Progenitor cell of endocrine pancreas (in vitro differentiated cells): ENCODE results near the gene TMEM101. TPM values are rescaled to one million over a fixed set of nuclear protein-coding genes. Genes with fewer than 3 reads are reported as not detected.
A peak's percentile ranks its signal among the peaks of the same experiment; 100 is the strongest.

ENCODE experiments used
- DNase-seq: peaks from one replicate; pipeline ENCODE4 v3.0.0; 2021; ENCODE audit warnings: low spot score; ENCODE audit not compliant: unreplicated experiment
- H3K27ac Mint-ChIP-seq: 2 replicates; pipeline ENCODE4 v1.8.0; 2021; ENCODE audit warnings: mild to moderate bottlenecking, moderate library complexity, mixed read lengths
- H3K27me3 Mint-ChIP-seq: 2 replicates; pipeline ENCODE4 v1.8.0; 2021; ENCODE audit warnings: mixed read lengths
- H3K36me3 Mint-ChIP-seq: 2 replicates; pipeline ENCODE4 v1.8.0; 2022; ENCODE audit warnings: mixed read lengths; ENCODE audit not compliant: insufficient read depth
- H3K4me1 Mint-ChIP-seq: 2 replicates; pipeline ENCODE4 v1.8.0; 2021; ENCODE audit warnings: low read depth, mixed read lengths
- H3K4me3 Mint-ChIP-seq: 2 replicates; pipeline ENCODE4 v1.8.0; 2021; ENCODE audit warnings: low read depth, mild to moderate bottlenecking, moderate library complexity, mixed read lengths
- H3K9me3 Mint-ChIP-seq: 2 replicates; pipeline ENCODE4 v1.8.0; 2021; ENCODE audit warnings: low read depth, mixed read lengths
- CTCF ChIP-seq: fragments of 200-600 bp; sonication (generic); IDR thresholded peaks from one replicate; pipeline ENCODE4 v1.5.0; 2021; ENCODE audit warnings: antibody characterized with exemption, mild to moderate bottlenecking; ENCODE audit not compliant: unreplicated experiment
- long read RNA-seq: library from polyadenylated mRNA; unstranded; transcript quantifications from one replicate; pipeline ENCODE4 v2.0.0, GENCODE V29; 2020
- total RNA-seq: library from RNA; stranded (reverse); gene quantifications from 2 replicates; pipeline ENCODE4 v1.2.1, GENCODE V29; 2021

The TMEM101 gene
- total RNA-seq, result 27.5 and 28.9 TPM in 2 replicates
- long read RNA-seq, transcript TMEM101-201 (4 exons, 1,536 nt), result major isoform, 79 of 90 reads
- long read RNA-seq, partial matches to known transcripts, result 2 of 90 reads
- long read RNA-seq, other reads (novel, unspliced or antisense), result 5 of 90 reads

- Mint-ChIP-seq H3K4me1 (peaks cover 11% of the 10 kb centered on the region), H3K27ac (peak within 1 kb of the TSS; percentile 97), H3K4me3 (peak within 1 kb of the TSS; percentile 99), H3K27me3 (no peaks in the 10 kb centered on the region), H3K9me3 (no peaks in the 10 kb centered on the region), H3K36me3 (peaks cover under 1% of the 10 kb centered on the region)
- TF ChIP-seq CTCF, result no peak
- peak; percentile 69 for DNase-seq
Observed at GRCh38 chr17:44014437-44015172, at the start of gene TMEM101. Gene TMEM101 (minus strand): TSS chr17:44014963. CDS start chr17:44014952, 11 bp downstream.

GRCh38 chr17:44063704-44064639 lies 49.2 kb upstream of the TMEM101 start:
- H3K4me1 Mint-ChIP-seq, result peaks cover 16% of the 10 kb centered on the region
- no peak for TF ChIP-seq CTCF
- H3K27me3 Mint-ChIP-seq, result no peaks in the 10 kb centered on the region
- peak overlapping the region; percentile 31 for H3K4me3 Mint-ChIP-seq
- H3K9me3 Mint-ChIP-seq, result no peaks in the 10 kb centered on the region
- H3K27ac Mint-ChIP-seq, result peak overlapping the region; percentile 50
- peaks cover 17% of the 10 kb centered on the region for H3K36me3 Mint-ChIP-seq
- no peak for DNase-seq

- DNase-seq, result no peak
- Mint-ChIP-seq H3K4me1 (peaks cover 15% of the 10 kb centered on the region), H3K4me3 (no peak overlapping the region), H3K9me3 (no peaks in the 10 kb centered on the region), H3K27me3 (no peaks in the 10 kb centered on the region), H3K27ac (peak overlapping the region; percentile 37), H3K36me3 (peaks cover 18% of the 10 kb centered on the region)
- TF ChIP-seq CTCF, result no peak
Observed at GRCh38 chr17:44062871-44063270, 48.1 kb upstream of the TMEM101 start.

- Mint-ChIP-seq H3K9me3 (no peaks in the 10 kb centered on the region), H3K27ac (no peak overlapping the region), H3K27me3 (no peaks in the 10 kb centered on the region), H3K36me3 (peaks cover 18% of the 10 kb centered on the region), H3K4me3 (no peak overlapping the region), H3K4me1 (peaks cover 9% of the 10 kb centered on the region)
- no peak for TF ChIP-seq CTCF
- DNase-seq, result no peak
Observed at GRCh38 chr17:44061446-44061845, 46.7 kb upstream of the TMEM101 start.

GRCh38 chr17:44059101-44059892 lies 44.5 kb upstream of the TMEM101 start:
- Mint-ChIP-seq H3K27ac (peak overlapping the region; percentile 80), H3K4me1 (peaks cover 3% of the 10 kb centered on the region), H3K9me3 (no peaks in the 10 kb centered on the region), H3K4me3 (no peak overlapping the region), H3K27me3 (no peaks in the 10 kb centered on the region), H3K36me3 (peaks cover 20% of the 10 kb centered on the region)
- TF ChIP-seq CTCF, result no peak
- DNase-seq, result no peak
